ENCODE results near the gene BCAR3.

BCAR3 gene

DNA sequence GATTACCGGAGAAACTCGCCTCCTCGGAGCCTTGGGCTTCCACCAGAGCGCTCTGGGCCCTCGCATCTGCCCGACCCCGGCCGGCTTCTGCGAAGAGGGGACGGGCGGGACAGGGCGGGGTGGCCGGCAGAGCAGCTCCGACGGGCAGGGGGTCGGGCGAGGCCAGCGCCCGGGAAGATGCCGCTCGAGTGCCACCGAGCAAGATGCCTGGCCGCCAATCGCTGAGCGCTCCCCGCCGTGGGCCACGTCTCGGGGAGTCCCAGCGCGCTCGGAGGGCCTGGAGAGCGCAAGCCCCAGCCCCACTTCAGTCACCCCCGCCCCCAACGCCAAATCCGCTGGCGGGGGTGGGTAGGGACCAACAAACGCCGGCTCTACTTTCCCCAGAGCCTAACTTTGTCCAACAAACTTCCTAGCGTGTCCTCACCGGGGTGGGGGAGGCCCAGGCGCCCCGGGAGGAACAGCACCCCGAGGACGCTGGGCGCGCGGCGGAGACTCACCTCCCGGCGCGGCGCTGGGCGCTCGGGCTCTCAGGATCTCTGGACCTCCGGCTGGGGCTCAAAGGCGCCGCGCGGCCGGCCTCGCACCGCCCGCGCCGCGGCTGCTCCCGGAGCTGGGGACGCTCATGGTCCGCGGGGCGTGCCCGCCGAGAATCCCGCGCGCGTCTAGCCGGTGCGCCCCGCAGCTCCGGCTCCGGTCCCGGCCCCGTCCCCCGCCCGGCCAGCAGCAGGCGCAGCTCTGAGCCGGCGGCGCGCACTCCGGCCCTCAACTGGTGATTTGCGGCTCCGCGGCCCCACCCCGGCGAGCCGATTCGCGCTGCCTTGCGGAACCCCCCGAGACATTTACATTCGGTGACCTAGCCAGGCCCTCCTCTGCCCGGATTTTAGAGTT, at the start of gene BCAR3:
BCAR3 (minus strand) TSS at position 737 of the 888 bp plus-strand sequence. CDS start 6,907 bp downstream, outside the sequence.
- in situ Hi-C loops (cut with HindIII; ENCODE audit: low sequenced_read_pairs) = no loop called here

DNA sequence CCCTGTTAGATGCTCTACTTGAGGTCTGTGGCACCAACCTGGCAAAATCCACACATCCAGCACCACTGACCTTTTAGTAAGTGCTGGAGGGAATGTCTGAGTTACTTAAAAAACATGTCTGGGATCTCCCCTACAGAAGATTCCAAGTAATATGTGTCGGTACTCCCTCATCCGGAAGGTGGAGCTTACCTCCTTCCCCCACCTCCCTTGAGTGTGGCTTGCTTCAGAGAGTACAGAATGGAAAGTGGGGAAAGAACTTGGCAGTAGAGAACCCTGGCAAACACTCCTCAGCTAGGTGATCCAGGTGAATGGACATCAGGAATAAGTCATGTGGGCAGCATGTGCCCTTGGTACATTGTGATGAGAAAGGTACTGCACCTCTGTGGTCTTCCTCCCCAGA, 49.0 kb upstream of the BCAR3 start:
- in situ Hi-C loops (cut with HindIII; ENCODE audit: low sequenced_read_pairs) = no loop called here

DNA sequence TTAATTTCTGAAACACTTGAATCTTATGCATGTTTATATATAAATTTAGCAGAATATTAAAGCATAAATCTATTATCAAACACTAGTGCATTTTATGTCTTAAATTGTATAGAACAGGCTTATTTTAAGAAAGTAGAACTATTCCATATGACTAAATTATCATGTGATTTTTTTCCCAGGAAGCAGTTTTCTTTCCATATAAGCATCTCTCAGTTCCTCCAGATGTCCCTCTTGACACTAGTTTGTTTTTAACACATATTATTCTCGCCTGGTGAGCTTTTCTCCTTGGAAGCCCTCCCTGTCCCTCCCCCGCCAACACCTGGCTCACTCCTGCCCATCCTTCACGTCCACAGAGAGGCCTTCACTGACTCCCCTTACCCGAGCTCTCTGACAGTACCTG, 48.3 kb upstream of the BCAR3 start:
- in situ Hi-C loops (cut with HindIII; ENCODE audit: low sequenced_read_pairs) = no loop called here

DNA sequence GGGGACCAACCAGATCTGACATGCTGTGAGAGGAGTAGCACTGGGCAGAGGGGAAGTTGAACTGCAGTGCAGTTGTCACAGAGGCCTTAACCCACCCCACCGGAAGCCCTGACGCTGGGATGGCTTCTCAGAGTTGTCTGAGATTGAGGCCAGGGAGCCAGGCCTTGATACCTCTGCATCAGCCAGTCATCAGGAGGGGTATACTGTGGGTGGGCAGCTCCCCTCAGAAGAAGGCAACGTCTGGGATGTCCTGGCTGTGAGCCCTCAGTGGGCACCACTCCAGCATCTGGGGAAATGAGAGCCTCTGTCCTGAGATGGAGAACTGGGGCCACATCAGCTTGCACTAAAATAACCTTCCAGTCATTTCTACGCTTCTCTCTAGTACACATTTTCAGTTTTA, 47.9 kb upstream of the BCAR3 start:
- in situ Hi-C loops (cut with HindIII; ENCODE audit: low sequenced_read_pairs) = no loop called here

DNA sequence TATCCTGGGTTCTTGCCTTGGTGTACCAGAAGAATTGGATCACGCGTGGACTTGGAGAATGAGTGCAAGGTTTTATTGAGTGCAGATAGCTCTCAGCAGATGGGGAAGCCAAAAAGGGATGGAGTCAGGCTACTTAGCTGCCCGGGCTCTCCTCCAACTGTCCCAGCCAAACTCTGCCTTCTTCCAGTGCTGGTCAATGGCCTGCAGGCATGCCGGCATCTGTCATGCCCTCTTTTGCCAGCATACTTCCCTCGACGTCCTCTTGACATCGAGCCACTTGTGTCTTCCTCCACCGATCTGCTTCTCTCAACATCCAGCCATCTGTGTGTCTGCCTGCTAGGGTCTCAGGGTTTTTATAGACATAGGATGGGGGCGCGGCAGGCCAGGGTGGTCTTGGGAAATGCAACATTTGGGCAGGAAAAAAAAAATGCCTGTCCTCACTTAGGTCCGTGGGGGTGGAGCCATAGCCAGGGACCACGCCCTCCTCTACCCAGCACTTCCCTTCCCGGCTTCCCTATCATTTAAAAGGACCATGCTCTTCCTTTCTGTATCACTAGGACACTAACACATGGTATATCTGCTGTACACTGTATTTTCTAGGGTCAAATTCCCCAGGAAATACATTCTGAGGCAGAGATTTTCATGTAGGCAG, 47.0 kb upstream of the BCAR3 start:
- in situ Hi-C loops (cut with HindIII; ENCODE audit: low sequenced_read_pairs) = no loop called here

DNA sequence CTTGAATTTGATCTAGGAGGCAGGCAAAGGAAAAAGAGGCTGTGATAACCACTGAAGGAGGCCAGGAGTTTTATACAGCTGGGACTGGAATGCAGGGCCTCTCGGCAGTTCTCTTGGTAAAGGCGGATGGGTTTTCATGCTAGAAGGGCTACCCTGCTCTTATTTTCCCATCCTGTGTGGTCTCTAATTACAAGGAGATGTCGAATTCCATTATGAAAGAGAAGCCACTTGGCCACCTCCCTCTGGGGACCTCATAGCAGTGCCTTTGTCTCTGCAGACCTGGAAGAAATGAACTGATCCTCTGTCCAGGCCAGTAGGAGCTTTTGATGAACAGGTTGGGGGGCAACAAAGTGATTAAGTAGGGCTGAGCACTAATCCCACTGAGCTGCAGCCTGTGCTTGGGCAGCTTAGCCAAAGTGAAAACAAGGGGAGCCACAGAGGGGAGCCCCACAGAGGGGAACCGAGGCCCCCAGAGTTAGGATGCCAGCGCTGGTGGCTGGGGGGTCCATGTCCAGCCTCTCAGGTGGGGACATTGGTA, 42.2 kb upstream of the BCAR3 start:
- in situ Hi-C loops (cut with HindIII; ENCODE audit: low sequenced_read_pairs) = no loop called here

DNA sequence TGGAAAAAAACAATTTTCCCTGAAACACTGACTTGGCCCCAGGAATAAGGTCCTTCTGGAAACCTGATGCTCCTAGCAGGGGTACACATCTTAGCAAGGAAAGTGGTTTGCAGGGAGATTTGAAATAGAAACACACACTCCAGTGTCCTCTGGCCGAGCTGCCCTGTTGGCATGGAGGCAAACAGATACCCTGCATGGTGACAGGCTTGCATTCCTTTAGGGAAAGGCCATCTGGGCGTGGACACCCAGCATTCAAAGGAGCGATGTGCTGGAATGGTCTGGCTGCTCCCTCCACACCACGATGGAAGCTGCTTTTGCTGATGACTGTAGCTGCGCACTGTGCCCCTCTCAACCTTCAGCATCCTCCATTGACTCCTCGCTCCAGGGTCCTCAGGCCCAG, 41.5 kb upstream of the BCAR3 start:
- in situ Hi-C loops (cut with HindIII; ENCODE audit: low sequenced_read_pairs) = no loop called here

DNA sequence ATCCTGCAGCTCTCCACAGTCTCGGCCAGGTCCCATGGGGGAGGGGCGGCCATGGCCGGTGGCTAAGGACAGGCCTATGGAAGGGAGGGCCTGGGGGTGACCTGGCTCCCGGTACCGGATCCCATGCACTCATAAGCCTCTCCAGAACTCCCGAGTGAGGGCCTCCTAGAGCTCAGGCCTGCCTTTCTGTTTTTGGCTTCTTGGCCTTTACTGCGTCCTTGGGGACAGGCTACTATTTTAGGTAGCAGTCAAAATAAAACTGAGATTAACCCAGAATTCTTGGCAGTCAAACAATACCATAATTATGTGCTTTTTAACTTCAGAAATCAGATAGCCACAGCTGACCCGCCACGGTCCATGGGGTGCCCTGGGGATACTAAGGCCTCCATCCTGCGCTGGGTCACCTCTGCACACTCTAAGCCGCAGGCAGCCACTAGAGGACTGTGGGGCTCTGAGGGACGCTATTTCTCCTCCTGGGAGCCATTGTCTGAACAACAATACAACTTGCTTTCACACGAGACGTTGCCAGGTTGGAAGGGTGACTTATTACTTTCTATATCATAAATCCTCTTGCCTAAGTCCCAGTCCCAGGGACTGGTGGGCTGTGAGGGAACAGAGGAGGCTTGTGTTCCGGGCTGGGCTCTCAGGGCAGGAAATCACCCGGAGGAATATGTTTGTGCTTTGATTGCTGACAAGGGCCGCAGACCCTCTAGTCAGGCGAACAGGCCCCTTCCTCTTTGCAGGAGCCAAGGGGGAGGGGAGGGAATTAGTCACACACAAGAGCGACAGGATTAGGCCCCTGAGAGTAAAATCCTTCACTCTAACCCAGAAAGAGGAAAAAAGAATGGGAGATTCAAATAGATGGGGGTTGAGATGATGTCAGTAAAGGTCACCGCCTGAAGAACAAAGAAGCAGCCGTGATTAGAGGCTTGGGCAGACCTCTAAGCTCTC, 40.7 kb upstream of the BCAR3 start:
- in situ Hi-C loops (cut with HindIII; ENCODE audit: low sequenced_read_pairs) = no loop called here

DNA sequence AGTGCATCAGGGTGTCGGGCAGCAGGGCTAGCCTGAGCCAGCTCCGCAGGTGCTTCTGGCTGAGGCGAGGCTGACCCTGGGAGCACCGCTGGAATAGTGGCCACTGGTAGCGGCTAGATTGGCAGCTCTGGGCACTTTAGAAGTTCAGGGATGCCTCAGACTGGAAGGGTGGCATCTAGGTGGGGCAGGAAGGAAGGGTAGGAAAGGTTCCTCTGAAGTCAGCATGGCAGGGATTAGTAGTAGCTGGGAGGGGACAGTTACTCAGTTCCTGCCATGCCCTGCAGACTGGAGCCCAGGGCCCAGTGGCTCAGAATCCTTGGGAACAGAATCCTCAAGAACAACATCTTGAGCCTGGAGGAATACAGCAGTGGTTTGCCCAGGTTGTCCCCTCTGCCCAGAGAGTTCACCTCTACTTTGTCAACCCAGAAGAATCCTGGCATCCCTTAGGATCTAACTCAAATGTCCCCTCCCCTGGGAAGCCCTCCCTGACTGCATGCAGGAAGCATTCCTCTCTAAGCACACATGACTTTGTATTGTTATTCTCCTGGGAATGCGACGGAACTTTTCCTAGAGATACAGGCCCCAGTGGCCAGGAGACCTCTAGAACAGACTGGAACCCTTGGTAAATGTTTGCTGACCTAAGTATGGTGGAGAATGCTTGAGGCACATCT, 39.5 kb upstream of the BCAR3 start:
- in situ Hi-C loops (cut with HindIII; ENCODE audit: low sequenced_read_pairs) = no loop called here

DNA sequence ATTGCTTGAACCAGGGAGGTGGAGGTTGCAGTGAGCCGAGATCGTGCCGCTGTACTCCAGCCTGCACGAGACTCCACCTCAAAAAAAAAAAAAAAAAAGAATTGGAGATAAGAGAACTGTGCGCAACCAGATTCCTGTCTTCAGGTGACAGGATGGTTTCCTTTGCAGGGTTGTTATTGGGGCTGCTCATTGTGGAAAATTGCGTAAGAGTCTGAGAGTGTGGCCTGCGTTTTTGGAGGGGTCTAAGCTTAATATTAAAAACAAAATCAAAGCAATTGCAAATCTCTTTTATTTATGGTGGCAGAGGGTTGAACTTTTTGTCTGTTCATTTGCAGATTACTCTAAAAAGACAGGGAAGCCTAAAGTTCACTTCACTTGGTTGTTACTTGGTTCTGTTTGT, 36.0 kb upstream of the BCAR3 start:
- in situ Hi-C loops (cut with HindIII; ENCODE audit: low sequenced_read_pairs) = no loop called here

DNA sequence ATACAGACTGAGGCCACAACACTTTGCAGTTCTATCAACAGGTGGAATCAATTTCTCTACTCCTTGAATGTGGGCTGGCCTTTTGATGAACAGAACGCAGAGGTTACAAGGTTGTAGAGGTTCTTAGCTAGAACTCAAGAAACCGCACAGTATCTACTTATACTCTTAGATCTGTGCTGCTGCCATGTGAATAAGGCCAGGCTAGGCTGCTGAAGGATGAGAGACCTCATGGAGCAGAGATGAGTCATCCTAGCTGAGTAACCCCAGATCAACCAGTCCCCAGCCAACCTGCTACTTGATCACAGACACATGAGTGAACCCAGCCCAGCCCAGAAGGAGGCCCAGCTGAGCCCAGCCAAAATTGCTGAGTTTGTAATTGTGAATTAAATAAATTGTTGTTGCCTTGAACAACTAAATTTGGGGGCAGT, 35.3 kb upstream of the BCAR3 start:
- in situ Hi-C loops (cut with HindIII; ENCODE audit: low sequenced_read_pairs) = no loop called here

DNA sequence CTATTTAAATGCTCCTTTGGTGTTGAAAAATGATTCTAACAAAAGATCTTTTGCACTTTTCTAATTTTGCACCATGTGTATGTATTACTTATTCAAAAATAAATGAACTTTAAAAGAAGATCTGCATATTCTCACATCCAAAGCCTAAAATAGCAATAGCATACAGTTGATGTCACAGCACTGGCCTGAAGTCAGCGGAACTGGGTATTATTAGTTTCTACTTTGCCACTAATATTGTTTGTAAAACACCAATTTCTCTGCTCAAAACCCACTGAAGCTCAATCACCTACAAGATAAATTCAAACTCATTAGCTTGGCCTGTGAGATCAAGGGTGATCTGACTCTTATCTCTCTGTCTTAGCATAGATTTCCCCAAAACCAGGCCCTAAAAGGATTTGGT, 34.5 kb upstream of the BCAR3 start:
- in situ Hi-C loops (cut with HindIII; ENCODE audit: low sequenced_read_pairs) = no loop called here

DNA sequence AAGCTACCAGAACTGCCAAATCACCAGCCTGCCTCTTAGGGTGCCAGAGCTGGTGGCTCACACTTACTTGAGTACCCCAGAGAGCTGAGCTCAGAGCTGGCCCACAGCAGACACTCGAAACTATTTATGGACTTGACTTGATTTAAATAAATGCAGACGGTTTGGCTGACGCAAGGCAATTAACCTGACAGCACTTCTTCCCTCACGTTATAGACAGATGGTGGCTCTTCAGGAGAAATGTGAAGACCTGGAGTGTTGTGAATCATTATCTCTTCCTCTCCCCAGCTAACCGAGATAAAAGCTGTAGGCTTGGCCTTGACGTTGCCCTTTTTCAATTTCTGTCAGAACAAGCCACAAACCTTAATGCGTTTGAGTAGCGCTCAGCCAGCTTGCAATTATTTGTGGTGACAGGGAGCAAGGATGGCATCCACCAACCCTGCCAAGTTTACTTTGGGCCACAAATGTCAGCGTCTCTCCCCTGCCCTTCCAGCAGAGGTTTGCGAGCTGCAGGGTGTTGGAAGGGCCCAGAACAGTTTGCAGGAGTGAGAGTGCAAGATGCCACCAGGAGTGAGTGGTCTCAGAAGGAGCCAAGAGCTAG, 34.0 kb upstream of the BCAR3 start:
- in situ Hi-C loops (cut with HindIII; ENCODE audit: low sequenced_read_pairs) = no loop called here

DNA sequence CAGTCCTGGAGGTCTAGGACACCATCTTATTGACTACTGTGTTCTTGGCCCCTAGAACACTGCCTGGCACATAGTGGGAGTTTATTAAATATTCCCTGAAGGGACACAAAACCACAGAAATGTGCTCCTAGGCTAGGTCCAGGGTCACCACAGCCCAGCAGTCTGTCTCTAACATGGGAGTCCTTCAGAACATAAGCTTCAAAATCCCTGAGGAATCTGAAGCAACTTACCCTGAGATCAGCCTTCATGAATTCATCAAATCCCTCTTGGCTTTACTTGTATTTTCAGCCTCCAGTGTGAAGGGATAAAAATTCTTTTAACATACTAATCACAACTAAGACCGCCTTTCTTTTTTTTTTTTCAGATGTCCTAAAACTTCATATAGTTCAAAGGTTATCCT, 32.7 kb upstream of the BCAR3 start:
- in situ Hi-C loops (cut with HindIII; ENCODE audit: low sequenced_read_pairs) = no loop called here

DNA sequence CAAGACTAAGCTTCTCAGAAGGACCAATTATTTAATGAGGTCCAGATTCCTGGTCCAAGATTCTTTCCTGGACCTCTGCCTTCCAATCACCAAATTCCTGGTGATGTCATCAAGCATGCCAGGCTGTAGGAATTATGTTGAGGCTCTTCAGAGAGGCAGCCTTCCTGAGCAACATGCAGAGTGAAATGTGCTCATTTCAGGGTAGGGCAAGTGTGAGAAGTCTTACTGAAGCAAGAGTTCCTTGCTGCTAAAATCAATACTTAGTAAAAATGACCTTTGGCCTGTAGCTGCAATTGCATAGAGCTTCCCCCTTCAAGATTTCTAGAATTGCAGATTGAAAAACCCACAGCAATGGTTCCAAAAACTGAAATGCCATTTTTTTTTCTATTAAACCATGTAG, 31.7 kb upstream of the BCAR3 start:
- in situ Hi-C loops (cut with HindIII; ENCODE audit: low sequenced_read_pairs) = no loop called here

DNA sequence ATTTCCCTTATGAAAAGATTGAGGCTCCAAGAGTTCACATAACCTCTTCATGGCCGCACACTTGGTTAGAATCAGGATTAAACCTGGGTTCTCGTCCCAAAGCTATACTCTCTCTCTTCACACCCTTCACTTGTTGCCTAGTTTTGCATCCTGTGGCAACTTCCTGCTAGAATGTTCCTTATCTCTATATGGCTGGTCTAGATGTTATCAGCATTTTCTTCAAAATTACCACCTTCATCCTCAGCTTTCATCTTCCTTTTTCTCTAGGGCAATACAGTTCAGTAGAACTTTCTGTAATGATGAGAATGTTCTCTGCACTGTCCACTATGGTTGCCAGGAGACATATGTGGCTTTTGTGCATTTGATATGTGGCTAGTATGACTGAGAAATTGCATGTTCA, 31.1 kb upstream of the BCAR3 start:
- in situ Hi-C loops (cut with HindIII; ENCODE audit: low sequenced_read_pairs) = no loop called here

DNA sequence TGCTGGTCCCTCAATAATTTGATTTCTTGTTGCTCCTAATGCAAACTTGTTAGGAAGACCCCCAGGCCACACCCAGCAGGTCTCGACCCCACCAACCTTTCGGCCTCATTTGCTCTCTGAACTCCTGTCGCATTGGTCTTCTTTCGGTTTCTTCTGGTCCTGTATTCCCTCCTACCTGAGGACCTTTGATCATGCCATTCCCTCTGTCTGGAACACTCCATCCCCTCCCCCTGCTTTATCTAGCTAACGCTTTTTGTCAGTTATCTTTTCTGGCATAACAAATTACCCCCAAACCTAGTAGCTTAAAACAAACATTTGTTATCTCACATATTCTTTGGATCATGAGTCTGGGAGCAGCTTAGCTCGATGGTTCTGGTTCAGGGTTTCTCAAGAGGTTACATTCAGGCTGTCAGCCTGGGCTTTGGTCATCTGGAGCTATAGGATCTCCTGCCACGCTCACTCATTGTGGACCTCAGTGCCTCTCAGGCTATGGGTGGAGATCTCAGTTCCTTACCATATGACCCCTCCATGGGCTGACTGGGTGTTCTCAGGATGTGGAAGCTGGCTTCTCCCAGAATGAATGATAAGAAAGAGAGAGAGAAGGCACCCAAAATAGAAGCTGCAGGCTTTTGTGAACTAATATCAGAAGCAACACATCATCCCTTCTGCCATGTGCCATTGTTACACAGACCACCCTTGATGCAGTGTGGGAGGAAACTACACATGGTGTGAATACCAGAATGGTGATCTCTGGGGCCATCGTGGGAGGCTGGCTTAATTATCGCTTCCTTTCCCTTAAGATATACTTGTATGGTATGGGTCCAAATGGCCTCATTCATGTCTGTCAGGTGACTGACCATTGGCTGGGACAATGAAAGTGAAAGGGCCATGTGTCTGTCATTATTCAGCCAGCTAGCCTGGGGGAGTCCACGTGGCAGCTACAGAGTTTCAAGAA, 29.1 kb upstream of the BCAR3 start:
- in situ Hi-C loops (cut with HindIII; ENCODE audit: low sequenced_read_pairs) = no loop called here

DNA sequence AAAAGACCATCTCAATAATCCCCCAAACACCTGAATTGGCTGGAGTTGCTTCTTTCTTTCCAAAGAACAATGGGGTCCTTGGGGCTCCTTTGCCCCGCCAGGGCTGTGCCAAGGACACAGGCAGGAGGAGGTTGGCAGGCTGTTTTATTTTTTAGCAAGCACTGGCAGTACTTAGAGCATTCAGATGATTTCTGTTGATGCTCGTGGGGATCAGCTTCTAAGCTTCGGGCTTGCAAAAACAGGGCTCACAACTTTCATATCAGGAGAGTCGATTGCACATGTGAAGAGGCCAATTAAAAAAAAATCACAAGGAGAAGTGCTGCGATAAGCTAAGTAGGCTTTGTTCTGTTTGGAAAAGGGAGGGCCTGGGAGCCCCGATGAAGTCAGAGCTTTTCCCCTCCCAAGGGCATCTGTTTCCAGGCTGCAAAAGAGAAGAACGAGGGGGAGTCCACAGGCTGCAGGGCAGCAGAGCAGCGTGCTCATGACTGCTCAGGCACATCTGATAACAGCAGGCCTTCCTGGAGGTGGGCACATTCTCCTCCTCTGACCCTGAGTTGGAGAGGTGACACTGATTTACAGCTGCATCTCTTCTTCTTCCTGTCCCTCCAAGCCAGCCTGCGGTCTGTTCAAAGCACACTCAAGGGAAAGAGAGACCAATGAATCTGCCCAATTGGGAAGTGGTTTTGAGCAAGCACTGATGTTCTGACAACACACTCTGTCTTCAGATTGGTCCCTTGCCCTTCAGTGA, 27.3 kb upstream of the BCAR3 start:
- in situ Hi-C loops (cut with HindIII; ENCODE audit: low sequenced_read_pairs) = loop anchor here (5.0 kb wide), 1 partner anchor 103 kb away; no protein-coding TSS in a partner anchor

All from endothelial cell of hepatic sinusoid (primary cell).